HG03571 (cell line): Measurements from ENCODE around the gene RPL29.

Source experiments
- ATAC-seq: cut with Tn5 transposase; IDR thresholded peaks from one replicate; pipeline ENCODE4 v1.9.1; 2021; ENCODE audit not compliant: unreplicated experiment

Gene RPL29

GRCh38 chr3:51983578-51984268 is 12.0 kb downstream of the RPL29 start:
- ATAC-seq, result no peak

- peak; percentile 67 for ATAC-seq
Observed at GRCh38 chr3:51982838-51983577, 12.7 kb downstream of the RPL29 start, which contains the start of gene ACY1. Gene ACY1, plus strand, starts transcription at chr3:51983535. Its CDS starts 530 bp downstream, at chr3:51984065.

DNA sequence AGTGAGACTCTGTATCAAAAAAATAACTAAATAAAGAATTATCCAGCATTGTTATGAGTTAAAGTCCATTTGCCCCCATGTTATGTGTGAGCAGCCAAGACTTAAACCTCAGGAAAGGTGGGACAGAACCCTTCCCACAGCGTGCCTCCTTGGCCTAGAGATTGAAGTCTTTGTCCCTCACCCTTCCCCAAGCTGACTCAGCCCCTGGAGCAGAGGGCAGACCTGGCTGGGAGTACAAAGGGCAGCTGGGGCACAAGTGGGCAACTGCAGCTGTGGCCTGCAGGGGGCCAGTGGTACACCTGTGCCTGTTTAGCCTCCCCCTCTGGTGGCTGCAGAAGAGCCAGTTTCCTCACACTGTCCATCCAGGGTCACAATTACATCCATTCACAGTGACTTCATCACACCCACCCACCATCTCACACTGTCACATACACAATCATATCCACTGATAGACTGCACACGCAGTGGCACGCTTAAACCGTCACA is 13.3 kb downstream of the RPL29 start:
- ATAC-seq, result peak; percentile 48

DNA sequence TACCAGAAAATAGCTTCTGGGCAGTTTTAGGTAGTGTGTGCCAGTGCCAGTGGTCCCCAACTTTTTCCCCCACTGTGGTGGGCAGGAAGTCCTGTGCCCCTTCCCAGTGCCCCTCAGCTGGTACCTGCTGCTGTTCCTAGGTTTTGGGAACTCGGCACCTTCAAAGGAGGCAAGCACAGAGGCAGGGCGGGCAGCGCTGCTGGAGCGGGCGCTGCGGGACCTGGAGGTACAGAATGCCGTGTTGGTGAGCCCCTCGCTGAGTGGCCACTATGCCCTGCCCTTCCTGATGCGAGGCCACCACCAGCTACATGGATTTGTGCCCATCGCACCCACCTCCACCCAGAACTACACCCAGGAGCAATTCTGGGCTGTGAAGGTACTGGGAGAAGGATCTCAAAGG is 15.4 kb downstream of the RPL29 start:
- ATAC-seq, result no peak

- no peak for ATAC-seq
Observed at GRCh38 chr3:51978143-51978502, 17.6 kb downstream of the RPL29 start.

GRCh38 chr3:51977446-51978142 is 18.1 kb downstream of the RPL29 start:
- no peak for ATAC-seq

- no peak for ATAC-seq
Observed at GRCh38 chr3:51975852-51976549, 19.7 kb downstream of the RPL29 start.

- no peak for ATAC-seq
Observed at GRCh38 chr3:51974963-51975851, 20.5 kb downstream of the RPL29 start, which contains the start of gene ABHD14A. Gene ABHD14A, plus strand, starts transcription at chr3:51975064. Its CDS starts 72 bp downstream, at chr3:51975136.

DNA sequence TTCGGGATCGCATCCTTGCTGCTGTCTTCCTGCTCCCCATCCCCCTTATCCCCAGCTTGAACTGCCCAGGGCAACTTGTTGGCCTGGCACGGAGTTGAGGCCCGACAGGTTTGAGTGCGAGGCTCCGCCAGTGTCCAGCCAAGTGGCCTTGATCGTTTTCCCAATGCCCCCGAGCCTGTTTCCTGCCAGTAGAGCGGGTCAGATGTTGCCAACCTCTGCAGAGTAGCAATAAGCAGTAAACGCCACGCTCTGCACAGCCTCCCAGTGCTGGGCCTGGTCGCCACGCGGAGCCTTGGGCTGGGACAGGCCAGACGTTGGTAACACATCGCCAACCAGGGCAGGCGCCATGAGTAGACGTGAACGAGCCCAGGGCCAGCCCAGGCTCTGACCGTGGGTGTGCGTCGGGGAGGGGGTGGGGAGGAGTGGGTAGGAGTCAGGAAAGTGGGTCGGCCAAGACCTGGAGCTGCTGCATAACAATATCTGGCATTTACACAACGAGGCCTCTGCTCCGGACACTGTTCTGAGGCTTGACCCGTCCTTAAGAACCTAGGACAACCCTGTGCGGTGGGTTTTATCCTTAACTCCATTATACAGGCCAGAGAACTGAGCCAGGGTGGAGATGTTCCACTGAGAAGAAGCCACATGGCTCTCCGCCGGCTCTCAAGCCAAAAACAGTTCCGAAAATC is 21.3 kb downstream of the RPL29 start:
- ATAC-seq, result no peak

GRCh38 chr3:51971350-51971749 is 24.3 kb downstream of the RPL29 start:
- ATAC-seq, result no peak

GRCh38 chr3:51970606-51971300 is 24.9 kb downstream of the RPL29 start:
- no peak for ATAC-seq

- no peak for ATAC-seq
Observed at GRCh38 chr3:51969841-51970240, 25.9 kb downstream of the RPL29 start.

DNA sequence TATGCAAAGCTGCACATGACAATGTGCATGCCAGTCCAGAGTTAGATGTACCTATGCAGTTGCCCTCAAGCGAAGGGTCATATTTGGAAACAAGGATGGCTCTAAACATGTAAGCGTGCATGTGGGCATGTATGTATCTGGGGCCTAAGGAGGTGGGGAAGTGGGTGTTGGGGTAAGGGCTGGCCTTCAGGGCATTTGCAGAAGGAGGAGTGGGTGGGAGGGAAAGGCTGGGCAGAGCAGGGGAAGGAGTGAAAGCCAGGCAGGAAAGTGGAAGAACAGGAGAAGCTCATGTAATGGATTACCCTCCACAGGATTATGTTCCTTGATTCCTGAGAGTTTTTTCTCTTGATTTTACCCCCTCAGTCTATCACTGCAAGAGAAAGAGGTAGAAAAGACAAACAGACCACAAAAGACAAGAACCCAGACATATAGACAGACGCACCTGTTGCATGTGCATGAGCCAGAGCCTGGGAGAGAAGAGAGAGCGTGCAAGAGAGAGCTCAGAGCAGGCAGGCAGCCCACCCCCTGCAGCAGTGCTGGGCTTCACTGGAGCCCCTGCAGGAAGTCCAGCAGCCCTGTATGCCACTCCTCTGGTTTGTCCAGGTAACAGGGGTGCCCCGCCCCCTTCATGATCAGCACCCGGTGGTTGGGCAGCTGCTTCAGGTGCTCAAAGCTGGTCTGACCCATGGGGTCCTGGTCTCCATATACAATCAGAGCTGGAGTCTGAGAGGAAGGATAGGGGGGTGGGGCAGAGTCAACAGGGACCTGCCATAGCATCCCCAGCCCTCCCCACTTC is 26.6 kb downstream of the RPL29 start:
- no peak for ATAC-seq

DNA sequence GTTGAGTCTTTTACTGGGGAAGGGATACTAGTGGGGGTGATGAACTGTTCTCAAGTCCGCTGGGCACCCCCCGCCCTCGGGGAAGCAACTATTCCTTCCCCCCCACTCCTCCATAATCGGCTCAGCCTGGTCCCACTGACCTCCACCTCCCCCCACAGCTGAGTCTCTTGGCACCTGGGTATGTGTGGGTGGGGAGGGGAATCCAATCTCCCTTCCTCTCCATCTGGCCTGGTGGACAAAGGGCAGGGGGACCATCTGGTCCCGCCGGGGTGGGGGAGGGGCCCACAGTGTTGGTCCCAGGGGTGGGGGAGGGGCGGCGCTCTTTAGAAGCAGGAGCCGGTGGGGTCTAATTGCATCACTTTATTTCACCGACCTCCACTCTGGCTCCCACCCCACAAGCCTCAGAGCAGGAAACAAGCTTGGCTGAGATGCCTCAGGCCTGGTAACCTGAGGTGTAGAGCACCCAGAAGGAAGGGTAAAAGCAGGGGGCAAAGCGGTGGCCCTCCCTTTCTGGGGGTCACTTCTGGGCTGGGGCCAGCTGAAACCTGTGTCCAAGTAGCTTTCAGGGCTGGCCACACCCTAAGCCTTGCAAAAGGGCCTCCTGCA is 27.4 kb downstream of the RPL29 start:
- no peak for ATAC-seq

GRCh38 chr3:51967384-51968169 is 28.1 kb downstream of the RPL29 start, which contains the start of gene PCBP4:
Gene PCBP4, minus strand, starts transcription at chr3:51967454. Its CDS starts 6,214 bp downstream, at chr3:51961240.
- peak; percentile 43 for ATAC-seq

- no peak for ATAC-seq
Observed at GRCh38 chr3:51966922-51967383, 28.7 kb downstream of the RPL29 start.

DNA sequence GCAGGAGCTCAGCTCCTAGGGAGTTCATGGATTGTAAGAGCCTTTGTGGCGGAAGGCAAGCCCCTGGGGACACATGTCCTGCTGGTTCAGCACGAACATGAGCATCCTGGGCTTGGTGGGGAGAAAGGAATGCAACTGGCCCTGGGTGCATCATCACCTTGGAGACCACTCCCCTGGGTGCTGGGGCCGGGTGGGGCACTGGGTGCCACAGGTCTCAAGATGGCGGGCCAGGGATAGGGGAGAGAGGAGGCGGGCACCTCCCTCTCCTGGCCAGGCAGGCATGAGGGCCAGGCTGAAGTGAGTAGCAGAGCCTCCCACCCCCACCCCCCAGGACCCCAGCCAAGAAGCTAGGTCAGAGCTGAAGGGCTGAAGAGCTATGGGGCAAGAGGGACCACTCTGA is 29.2 kb downstream of the RPL29 start:
- ATAC-seq, result no peak
